T47D (cell line): ENCODE measurements around the gene CDK18.

ENCODE experiments used
- DNase-seq, 2 experiments: peaks; one replicate each; pipeline versions ENCODE4 v3.0.0 to v3.0.0-alpha.2; 2011 to 2012; ENCODE audit warnings: low read depth in 1 of 2, low spot score in 1 of 2
- JUND ChIP-seq: IDR thresholded peaks from 2 replicates; pipeline ENCODE4 v1.6.1; 2012; ENCODE audit warnings: low read depth
- in situ Hi-C: cut with HindIII; loops from 2 replicates; pipeline ENCODE4 v1.10.0; 2016; ENCODE audit warnings: low sequenced_read_pairs, low pct_unique_long_range_greater_than_20kb

CDK18 gene

GRCh38 chr1:205484985-205485967, 19.2 kb upstream of the CDK18 start:
- TF ChIP-seq JUND, result no peak
- in situ Hi-C loops, result no loop called here
- peak; percentile 81 to 85 for DNase-seq

- no peak for DNase-seq
- TF ChIP-seq JUND, result no peak
- in situ Hi-C loops, result no loop called here
These were observed 18.2 kb upstream of the CDK18 start for GRCh38 chr1:205486258-205486657.

GRCh38 chr1:205488074-205488723, 16.3 kb upstream of the CDK18 start:
- peak; percentile 85 to 91 for DNase-seq
- in situ Hi-C loops, result no loop called here
- TF ChIP-seq JUND, result no peak

- no peak for DNase-seq
- no peak for TF ChIP-seq JUND
- in situ Hi-C loops, result no loop called here
These were observed 12.7 kb upstream of the CDK18 start for GRCh38 chr1:205491794-205492193.

- TF ChIP-seq JUND, result no peak
- in situ Hi-C loops, result no loop called here
- no peak for DNase-seq
These were observed 12.2 kb upstream of the CDK18 start for GRCh38 chr1:205492201-205492667.

- in situ Hi-C loops, result no loop called here
- no peak for TF ChIP-seq JUND
- DNase-seq, result no peak
These were observed 11.7 kb upstream of the CDK18 start for GRCh38 chr1:205492774-205493173.

- no peak for DNase-seq
- TF ChIP-seq JUND, result no peak
- in situ Hi-C loops, result no loop called here
These were observed 11.0 kb upstream of the CDK18 start for GRCh38 chr1:205493241-205494085.

GRCh38 chr1:205494115-205494514, 10.4 kb upstream of the CDK18 start:
- no peak for TF ChIP-seq JUND
- no peak for DNase-seq
- in situ Hi-C loops, result no loop called here

GRCh38 chr1:205495237-205495823, 9.1 kb upstream of the CDK18 start:
- DNase-seq, result no peak
- no peak for TF ChIP-seq JUND
- in situ Hi-C loops, result no loop called here

GRCh38 chr1:205496661-205497060, 7.8 kb upstream of the CDK18 start:
- in situ Hi-C loops, result no loop called here
- TF ChIP-seq JUND, result no peak

GRCh38 chr1:205497351-205497750, 7.1 kb upstream of the CDK18 start:
- TF ChIP-seq JUND, result no peak
- in situ Hi-C loops, result no loop called here
- DNase-seq, result no peak

More at GRCh38 chr1:205496661-205497060, 7.8 kb upstream of the CDK18 start:
- DNase-seq, result no peak

GRCh38 chr1:205499789-205500188, 4.7 kb upstream of the CDK18 start:
- in situ Hi-C loops, result no loop called here
- DNase-seq, result no peak
- TF ChIP-seq JUND, result no peak
